NOMO-1 treated with DMSO at 0.1 percent for 48 hours (cell line): ENCODE measurements around the gene NR6A1.

Experiments used
- DNase-seq: peaks from one replicate; lab custom pipeline; 2025; ENCODE audit not compliant: unreplicated experiment; lab: John Stamatoyannopoulos, UW

NR6A1 gene

DNA sequence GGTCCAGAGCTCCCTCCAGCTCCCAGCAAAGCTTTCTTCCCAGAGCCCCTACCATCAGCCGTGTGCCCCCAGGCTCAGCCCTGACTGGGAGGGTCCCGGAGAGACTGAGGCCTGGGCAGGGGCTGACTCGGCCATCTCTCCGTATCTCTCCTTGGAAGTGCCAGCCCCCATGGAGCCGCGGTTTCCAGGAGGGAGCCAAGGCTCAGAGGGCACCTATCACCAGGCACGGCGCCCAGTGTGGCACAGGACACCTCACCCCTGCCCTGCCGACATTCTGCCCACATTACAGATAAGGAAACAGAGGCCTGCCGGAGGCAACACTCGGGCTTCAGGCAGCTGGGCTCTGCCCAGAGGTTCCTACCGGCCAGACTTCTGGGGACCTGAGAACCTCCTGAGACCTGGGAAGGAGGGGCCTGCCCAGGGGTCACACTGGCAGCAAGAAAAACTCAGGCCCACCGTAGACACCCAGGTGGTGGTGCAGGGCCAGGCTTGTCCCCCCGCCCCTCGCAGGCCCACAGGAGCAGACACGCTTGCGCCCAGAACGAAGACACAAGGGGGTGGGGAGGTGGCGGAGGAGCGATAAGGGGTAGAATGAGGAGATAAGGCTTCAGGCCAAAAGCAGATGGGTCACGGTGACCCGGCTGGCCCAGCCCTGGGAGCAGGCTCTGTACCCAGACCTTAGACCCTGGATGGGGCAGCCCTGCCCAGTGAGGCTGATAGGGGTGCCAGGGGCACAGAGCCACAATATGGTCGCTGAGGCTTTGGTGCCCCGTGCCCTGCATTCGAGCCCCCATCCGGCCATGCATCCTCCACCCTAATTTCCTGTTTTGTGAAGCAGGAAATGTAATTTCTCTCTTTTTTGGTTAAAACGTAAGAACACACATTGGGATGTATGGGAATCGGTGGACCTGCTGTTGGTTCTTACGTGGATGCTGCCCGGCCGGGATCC is 275.7 kb downstream of the NR6A1 start:
- DNase-seq: no peak

DNA sequence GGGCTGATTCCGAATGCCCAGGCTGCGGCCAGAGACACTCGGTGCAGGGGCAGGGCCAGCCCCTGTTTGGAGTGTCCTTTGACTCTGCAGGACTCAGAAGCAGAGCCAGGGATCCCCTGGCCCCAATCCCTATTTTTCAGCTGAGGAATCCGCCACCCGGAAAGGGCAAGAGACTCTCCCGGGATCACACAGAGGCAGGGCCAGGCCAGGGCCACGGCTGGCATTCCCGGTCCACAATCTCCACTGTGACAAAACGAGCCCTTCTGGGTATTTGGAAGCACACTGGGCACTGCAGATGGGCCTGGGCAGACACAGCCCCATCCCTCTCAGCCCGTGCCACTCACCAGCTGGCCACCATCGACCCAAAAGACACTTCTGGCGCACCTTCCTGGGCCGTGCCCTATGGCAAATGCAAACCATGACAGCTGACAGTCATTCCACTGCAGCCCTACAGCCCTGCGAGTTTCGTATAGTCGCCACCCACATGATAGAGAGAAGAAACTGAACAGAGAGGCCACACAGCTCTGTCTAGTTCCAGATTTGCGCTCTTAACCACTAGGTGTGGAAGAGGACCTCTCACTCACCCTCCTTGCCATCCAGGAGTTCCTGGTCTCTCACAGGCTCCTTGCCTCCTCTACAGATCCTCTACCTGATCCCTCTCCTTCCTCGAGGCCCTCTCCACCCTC is 277.2 kb downstream of the NR6A1 start:
- DNase-seq: no peak

DNA sequence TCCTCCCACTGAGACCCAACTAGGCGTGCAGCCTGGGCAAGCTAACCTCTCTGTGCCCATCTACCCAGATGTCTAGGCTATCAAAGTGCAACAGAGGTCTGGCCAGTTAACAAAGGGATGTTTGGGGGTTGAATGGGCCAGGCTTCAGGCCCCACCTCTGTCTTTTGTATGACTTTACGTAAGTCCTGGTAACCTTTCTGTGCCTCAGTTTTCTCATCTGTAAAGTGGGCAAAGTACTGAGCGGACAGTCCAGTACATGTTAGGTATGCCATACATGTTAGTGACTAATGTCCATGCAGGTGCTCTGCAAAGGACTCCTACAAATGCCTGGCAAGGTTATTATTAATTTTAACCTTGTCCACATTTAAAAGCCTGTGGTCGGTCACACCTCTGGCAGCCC is 277.9 kb downstream of the NR6A1 start:
- no peak for DNase-seq

DNA sequence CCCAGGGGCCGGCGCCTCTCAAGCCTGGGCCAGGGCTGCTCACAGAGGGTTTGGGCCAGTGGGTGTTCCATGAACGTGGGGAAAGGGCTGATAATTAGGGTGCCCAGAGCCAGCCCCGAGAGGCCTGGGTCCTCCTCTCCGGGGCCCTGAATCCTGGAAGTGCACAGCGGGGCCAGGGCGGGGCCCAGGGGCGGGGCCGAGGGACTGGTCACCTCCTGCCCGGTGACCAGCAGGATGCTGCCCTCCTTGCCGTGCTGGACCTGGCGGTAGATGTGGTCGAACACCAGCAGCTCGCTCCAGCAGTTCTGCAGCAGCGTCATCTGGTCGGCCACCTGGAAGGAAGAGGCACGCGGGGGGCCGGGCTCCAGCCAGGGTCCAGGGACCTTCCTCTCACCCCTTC is 278.3 kb downstream of the NR6A1 start:
- no peak for DNase-seq

DNA sequence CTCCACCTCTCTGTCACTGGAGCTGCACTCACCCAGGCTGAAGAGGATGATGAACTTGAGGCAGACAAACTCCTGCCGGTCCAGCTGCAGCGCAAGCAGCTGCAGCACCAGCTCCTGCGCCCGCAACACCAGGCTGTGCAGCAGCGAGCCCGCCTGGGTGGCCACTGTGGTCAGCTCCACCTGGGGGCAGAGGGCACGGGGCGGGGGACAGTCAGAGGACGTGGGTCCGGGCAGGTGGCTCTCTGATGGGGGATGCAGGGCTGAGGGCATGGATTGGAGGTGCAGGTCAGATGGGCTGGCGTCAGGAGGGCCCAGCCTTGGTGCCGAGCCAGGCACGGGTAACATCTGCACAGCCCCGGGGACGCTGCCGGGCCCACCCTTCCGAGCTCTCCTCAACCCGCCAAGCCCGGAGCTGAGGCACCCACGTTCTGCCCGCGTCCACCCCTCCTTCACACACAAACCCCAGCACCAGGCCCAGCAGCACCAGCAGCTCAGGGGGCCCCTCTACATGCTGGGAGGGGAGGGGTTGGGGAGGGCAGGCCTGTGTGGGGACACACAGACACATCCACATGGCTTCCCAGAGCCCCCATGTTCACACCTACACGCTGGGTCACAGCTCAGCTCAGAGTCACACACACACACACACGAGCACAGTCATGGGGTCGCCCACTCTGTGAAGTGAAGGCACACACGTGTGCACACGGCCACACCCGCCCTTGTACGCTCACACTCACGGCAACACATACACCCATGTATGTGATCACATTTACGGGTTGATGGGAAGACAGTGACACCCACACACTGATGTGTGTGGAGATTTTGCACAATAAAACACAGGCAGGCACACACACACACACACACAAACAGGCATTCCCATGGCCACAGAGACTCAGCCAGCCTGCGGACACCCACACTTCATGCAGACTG is 279.8 kb downstream of the NR6A1 start:
- no peak for DNase-seq

DNA sequence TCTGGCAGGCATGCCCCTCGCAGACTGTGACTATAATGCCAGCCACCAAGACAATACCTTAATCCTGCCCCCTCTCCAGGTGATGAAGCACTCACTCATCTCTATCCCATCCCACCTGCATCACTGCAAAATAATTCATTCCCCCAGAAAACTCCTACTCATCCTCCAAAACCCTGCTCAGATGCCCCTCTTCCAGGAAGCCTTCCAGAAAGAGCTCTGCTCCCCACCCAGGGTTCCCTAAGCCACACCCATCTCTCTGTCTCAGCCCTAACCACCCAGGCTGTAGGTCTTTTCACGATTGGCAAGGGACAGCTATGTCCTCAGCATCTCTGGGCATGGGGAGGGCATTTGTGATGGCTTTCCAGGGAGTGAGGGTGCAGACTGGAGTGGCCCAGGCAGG is 281.1 kb downstream of the NR6A1 start:
- DNase-seq: no peak

DNA sequence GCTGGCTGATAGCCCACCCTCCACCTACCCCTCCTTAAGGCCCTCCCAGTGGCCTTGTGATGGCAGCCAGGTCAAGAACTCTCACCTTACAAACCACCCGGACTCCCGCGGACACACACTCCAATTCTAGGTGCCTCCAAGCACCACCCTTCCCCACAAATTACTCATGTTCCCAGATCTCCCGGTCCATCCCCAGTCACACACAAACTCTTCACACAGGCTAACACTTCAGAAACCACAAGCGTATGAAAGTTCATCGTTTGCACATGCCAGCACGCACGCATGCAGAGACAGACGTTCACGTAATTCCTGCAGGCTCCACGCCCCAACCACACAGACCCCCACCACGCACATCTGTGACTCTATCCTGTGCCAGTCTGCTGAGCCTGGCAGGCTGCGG is 281.9 kb downstream of the NR6A1 start:
- DNase-seq: no peak

DNA sequence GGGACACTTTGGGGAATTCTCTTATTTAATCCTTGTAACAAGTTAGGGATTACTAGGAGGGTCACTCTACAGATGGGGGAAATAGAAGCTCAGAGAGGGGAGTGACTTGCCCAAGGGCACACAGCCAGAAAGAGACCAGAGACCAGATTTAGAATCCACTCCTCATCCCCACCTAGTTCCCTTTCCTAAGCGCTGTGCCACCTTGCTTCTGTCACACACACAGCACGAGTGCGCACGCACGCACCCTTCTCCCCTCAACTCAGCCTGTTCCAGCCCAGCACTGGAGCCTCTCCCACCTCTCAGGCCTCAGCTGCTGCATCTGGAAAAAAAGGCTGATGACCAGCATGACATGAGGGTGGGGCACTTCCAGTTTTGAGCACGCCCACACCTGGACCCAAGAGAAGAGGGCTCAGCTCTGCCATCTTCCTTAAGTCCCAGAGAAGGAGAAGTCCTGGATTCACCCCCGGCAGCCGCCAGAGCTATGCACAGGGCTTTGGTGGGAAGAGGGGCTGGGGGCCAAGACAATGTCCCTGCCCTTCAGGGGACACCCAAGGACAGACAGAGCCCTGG is 282.4 kb downstream of the NR6A1 start:
- DNase-seq: no peak

DNA sequence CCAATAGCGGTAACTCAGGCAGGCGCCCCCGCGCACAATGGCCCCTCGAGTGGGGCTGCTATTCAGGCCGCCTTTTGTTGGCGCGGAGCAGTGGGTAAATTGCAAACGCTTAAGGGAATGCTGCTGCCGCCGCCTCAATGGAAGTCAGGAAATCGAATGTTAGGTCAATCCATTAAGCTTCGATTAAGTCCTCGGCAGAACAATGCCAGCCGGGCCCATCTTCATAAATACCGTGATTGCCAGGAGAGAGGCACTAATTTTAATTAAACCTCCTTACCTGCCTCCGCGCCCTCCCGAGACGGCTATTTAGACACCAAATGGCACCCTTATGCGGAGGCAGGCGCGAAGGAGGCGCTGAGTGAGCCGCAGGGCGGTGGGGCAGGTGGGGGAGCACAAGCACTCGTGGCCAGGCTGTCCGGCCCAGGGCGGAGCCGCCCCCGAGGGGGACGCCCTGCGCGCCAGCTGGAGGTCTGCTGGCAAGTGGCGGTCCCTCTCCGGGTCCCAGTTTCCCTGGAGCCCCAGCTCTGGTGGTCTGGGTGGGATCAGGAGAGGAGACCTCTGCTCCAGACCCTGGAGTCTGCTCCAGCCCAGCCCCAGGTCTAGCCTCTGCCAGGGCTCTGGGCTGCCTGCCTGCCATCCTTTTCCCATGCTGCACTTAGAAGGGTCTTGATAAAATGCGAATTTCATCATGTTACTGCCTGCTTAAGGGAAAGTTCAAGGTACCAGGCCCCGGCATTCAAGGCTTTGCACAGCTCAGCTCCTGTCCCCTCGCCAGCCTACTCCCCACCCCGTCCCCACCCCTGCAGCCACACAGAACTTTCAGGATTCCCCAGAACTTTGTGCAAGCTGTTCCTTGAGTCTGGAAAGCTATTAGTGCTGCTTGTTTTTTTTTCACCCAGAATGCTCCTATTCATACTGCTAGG is 283.6 kb downstream of the NR6A1 start:
- DNase-seq: no peak

DNA sequence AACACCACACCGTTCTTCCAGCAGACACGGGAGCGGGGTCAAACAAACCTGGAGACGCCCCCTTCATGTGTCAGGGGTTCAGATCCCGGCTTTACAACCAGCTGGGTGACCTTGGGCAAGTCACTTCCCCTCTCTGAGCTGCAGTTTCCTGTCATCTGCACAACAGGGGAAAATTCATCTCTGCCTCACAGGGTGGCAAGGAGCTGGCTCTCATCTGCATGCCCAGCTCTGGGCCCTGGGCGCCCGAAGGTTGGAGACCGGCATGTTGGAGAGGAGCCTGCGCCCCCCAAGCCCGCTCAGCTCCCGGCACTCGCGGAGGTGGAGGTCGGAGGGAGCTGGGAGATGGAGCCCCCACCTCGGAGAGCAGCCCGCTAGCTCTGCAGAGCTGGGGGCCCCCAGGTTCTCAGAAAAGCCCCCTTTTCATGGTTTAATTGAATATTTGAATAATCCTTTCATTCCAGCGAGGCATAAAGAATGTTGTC is 284.3 kb downstream of the NR6A1 start:
- no peak for DNase-seq

DNA sequence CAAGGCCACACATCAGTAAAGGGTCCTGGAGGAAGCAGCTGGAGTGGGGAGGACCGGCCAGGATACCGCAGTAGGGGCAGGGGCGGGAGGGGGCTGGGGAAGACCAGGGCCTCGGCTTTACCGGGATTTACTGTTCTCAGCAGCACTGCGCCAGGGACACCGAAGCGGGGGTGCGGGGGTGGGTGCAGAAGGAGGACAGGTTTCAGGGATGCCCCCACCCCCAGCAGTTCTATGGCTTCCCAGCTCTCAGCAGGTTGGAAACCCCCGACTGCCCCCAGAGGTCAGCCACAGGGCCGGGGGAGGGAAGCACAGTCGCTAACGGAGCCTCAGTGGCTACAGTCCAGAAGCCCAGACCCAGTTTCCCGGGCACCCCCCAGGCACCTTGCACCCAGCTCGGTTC is 285.2 kb downstream of the NR6A1 start:
- DNase-seq: no peak

DNA sequence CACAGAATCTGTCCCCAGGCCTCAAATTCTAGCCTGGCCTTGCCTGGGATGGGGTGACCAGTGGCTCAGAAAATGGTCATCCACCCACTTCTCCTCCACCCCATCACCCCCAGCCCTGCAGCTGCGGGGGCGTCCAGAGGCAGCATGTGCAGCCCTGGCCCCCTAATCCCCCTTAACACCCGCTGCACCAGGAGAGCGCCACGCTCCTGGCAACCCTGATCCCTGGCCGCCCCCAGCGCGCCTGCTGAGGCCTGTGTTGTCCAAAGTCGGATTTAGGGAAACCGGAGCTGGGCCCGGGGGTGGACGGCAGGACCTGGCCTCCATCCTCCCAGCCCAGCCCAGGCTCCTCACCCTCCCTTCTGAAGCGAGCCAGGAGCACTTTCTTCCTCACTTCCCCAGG is 285.9 kb downstream of the NR6A1 start:
- DNase-seq: no peak

DNA sequence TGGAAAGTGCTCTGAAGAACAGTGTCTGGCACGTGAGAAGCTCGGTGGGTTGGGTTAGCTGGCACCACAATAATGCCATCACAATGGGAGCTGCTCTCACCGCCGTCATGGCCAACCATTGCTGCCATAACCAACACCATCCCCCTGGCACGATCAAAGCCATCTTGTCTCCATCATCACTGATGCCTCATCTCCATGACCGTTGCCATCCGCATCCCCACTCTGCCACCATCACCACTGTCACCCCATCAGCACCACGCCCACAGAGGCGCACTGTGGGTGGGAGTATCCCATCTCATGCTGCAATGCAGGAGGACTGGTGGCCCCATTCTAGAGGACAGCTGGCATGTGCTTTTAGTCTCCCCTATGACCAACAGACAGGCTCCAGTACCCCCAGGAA is 287.6 kb downstream of the NR6A1 start:
- no peak for DNase-seq

DNA sequence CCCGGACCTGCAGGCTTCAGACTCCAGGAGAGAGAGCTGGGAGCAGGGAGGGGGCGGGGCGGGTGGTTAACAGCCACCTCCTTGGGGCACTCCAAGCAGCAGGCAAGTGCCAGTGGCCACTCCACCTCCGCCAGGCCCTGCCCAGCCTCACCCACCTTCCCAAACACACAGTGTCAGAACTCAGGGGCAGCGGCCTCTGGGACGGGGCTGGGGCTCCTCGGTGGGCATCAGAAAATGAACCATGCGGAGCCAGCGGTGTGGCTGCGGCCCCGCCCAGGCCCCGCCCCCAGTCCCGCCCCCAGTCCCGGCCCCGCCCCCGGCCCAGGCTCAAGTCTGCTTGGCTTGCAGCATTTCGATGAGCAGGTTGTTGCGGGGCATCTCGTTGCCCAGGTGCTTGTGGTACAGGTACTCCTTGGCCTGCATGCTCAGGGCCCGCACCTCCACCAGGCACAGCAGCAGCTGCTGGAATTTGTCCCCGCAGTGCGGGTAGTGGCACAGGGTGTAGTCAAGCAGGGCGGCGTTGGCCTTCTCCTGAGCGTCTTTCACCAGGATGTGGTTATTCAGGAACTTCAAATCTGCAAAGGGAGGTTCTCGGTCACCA is 288.6 kb downstream of the NR6A1 start:
- DNase-seq: no peak

DNA sequence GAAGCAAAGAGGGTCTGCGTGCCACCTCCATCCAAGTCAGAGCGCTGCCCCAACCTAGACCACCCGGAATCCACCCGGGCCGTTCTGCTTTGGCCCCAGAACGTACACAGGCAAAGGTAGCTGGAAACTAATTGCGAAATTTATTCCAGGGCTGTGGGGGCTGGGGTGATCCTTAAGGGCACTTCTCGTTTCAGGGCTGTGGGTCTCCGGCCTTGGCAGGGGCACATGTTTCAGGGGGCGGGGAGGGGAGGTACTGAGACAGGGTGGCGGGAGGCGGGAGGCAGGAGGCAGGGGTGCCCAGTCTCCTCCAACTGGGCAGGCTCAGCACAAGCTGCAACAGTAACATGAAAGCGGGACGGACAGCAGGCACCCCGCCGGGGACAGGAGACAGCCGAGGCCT is 290.0 kb downstream of the NR6A1 start:
- DNase-seq: peak; percentile 28

DNA sequence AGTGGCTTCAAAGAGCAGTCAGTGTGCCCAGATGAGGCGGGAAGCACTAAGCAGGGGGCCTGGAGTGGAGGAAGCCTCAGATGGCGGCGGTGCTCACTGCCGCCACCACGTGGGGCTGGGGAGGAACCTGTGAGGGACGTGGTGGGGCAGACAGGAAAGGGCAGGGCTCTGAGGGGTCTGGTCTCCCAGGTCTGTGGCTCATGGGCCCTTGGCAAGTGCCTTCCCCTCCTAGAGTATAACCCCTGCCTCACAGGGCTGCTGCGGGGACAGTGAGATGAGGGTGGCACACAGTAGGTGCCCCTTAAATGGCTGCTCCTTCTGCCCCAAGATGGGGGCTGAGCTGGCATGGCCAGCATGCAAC is 290.5 kb downstream of the NR6A1 start:
- peak; percentile 10 for DNase-seq

DNA sequence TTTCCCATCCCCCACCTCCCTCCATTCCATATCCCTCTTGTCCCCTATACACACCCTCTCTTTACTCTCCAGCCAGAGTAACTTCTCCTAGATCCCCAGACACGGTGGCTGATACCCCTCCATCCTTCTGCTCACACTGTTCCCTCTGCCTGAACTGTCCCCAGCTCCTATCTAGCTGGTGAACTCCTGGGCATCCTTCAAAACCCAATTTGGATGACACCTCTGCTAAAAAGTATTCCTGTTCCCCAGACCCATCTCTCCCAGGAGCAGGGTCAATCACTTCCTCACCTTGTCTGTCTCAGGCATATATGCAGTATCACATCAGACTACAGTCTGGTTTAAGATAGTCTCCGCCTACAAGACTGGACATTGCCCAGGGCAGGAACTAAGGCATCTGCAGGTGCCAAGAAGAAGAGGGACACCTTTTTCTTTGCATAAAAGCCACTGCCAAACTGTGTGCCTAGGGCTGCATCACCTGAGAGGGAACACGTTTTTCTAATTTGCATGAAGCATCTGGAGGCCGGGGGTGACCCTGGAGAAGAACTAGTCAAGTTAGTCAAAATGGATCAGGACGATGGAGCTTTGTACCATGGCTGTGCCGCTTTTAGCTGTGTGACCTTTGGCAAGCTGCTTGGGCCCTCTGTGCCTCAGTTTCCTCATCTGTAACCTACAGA is 291.0 kb downstream of the NR6A1 start:
- no peak for DNase-seq

DNA sequence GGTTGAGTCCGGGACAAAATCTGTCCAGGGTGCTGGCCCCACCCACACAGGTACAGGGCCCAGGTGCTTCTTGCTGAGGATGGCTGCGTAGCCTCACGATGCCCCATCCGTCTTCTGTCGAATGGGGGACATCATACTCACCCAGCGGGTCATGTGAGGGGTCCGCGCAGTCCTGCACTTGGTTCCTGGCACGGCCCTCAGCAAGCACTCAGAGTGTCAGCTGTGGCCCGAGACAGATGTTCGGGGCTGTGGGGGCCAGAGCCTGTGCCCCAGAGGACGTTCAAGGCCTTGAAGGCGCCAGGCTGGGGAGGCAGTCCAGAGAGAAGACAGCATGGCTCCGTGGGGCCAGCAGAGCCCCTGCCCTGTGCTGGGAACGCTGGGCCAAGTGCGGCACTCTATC is 291.7 kb downstream of the NR6A1 start:
- DNase-seq: no peak

DNA sequence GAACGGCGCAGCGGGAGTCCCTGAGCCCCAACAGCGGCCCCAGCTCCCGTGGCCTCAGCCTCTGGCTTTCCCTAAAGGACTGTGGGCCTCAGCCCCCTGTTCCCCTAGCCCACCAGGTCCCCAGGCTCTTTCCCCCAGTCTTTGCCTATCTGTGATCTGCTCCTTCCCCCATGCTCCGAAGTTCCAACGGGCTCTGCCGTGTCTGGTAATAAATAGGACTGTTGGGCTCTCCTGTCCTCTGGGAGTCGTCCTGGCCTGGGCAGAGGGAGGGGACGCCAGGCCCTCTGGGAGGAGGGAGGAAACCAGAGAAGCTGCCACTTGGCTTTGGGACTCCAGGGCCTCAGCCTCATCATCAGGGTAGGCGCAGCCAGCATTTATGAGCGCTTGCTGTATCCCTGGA is 292.8 kb downstream of the NR6A1 start:
- DNase-seq: no peak
